Panc1 (cell line): ENCODE measurements around the gene C11orf87. TPM values are rescaled to one million over a fixed set of nuclear protein-coding genes. Genes with fewer than 3 reads are reported as not detected.

Source experiments
- ATAC-seq: fragments of 200-7000 bp; cut with Tn5 transposase; 2 replicates; pipeline ENCODE4 v1.9.1; 2020; ENCODE audit warnings: mild to moderate bottlenecking, moderate library complexity
- BruUV-seq: library from RNA; stranded (reverse); fragments of 400-500 nt; replicated peaks from 2 replicates; lab custom pipeline; 2021; lab: Mats Ljungman, UMichigan
- CTCF ChIA-PET: fragments of 300-600 bp; sonication (Branson Sonifier 250); formaldehyde crosslinking; loops from one replicate; lab custom pipeline; 2022; ENCODE audit warnings: antibody characterized with exemption; lab: Charles Lee
- POLR2A ChIA-PET: fragments of 300-600 bp; sonication (Branson Sonifier 250); formaldehyde crosslinking; loops from one replicate; lab custom pipeline; 2022; ENCODE audit warnings: antibody characterized with exemption; lab: Charles Lee
- DNase-seq: peaks from one replicate; pipeline ENCODE4 v3.0.0-alpha.2; 2010; ENCODE audit warnings: low read depth, low spot score
- H3K27ac ChIP-seq: 2 replicates; pipeline ENCODE4 v1.5.1; 2011; ENCODE audit warnings: mild to moderate bottlenecking, low read length, inconsistent platforms
- H3K27me3 ChIP-seq: fragments of 200-500 bp; sonication (Bioruptor generic); 2 replicates; pipeline ENCODE4 v1.6.0; 2014; ENCODE audit warnings: low read length, inconsistent platforms; ENCODE audit not compliant: control insufficient read depth, insufficient read depth
- H3K36me3 ChIP-seq: fragments of 200-500 bp; sonication (Bioruptor generic); 2 replicates; pipeline ENCODE4 v1.5.1; 2014; ENCODE audit warnings: inconsistent platforms, mild to moderate bottlenecking, low read length, moderate library complexity; ENCODE audit not compliant: control insufficient read depth, insufficient read depth
- H3K4me1 ChIP-seq: 2 replicates; pipeline ENCODE4 v1.5.1; 2011; ENCODE audit warnings: inconsistent platforms, mild to moderate bottlenecking, low read length, moderate library complexity; ENCODE audit not compliant: control insufficient read depth, insufficient read depth
- H3K4me3 ChIP-seq, 2 experiments: 2 replicates each; pipeline ENCODE4 v1.5.1; 2011 to 2012; ENCODE audit warnings: low read depth in 2 of 2, low read length in 2 of 2, mild to moderate bottlenecking in 2 of 2, inconsistent platforms in 1 of 2, moderate library complexity in 1 of 2
- H3K9me3 ChIP-seq: fragments of 200-500 bp; sonication (Bioruptor generic); 2 replicates; pipeline ENCODE4 v1.5.1; 2014; ENCODE audit warnings: low read depth, mild to moderate bottlenecking, inconsistent platforms, low read length, moderate library complexity; ENCODE audit not compliant: control insufficient read depth, insufficient read depth
- CTCF ChIP-seq: fragments of 450-650 bp; IDR thresholded peaks from 2 replicates; pipeline ENCODE4 v1.5.1; 2017; ENCODE audit warnings: mild to moderate bottlenecking
- POLR2AphosphoS5 ChIP-seq: IDR thresholded peaks from 2 replicates; pipeline ENCODE4 v1.6.1; 2012; ENCODE audit warnings: mild to moderate bottlenecking, low read depth, low read length, moderate library complexity
- REST ChIP-seq, 2 experiments: IDR thresholded peaks; 2 replicates each; pipeline ENCODE4 v1.6.1; 2011 to 2012; ENCODE audit warnings: low read depth in 2 of 2, control low read depth in 1 of 2, low read length in 1 of 2, mild to moderate bottlenecking in 1 of 2, moderate library complexity in 1 of 2; ENCODE audit not compliant: insufficient read depth in 1 of 2
- SIN3A ChIP-seq: IDR thresholded peaks from 2 replicates; pipeline ENCODE4 v1.6.1; 2012; ENCODE audit warnings: low read depth, mild to moderate bottlenecking, low read length, moderate library complexity, borderline replicate concordance; ENCODE audit not compliant: insufficient read depth
- TCF7L2 ChIP-seq: IDR thresholded peaks from 2 replicates; pipeline ENCODE4 v1.6.1; 2011; ENCODE audit warnings: mild to moderate bottlenecking, low read depth, low read length, inconsistent platforms
- in situ Hi-C: cut with HindIII; loops from 2 replicates; pipeline ENCODE4 v1.10.0; 2016; ENCODE audit warnings: low sequenced_read_pairs, low pct_unique_long_range_greater_than_20kb
- intact Hi-C: fragments of 100-400 bp; cut with micrococcal nuclease; formaldehyde crosslinking; loops from one replicate; pipeline ENCODE4 v1.10.0; 2022; ENCODE audit not compliant: unreplicated experiment
- total RNA-seq: library from RNA; stranded (reverse); gene quantifications from one replicate; pipeline ENCODE4 v1.2.1, GENCODE V29; 2021; ENCODE audit not compliant: unreplicated experiment

The C11orf87 gene
- total RNA-seq, 1 experiment from 2014 or later, result not detected

GRCh38 chr11:109374441-109374840, 47.5 kb upstream of the C11orf87 start:
- DNase-seq, result no peak
- CTCF ChIA-PET, result no interaction called here
- in situ Hi-C loops (no loop called here), intact Hi-C loops (no loop called here)
- H3K4me1 ChIP-seq, result no peaks in the 10 kb centered on the region
- no peak for TF ChIP-seq TCF7L2
- no peak for TF ChIP-seq REST (IDR thresholded peaks at IDR 0.05; ENCODE audit: insufficient read depth in 1 of 2, low read depth in 2 of 2, low read length in 1 of 2)
- no peak for TF ChIP-seq SIN3A
- no peak for TF ChIP-seq CTCF
- no peak for TF ChIP-seq POLR2AphosphoS5
- no TSS peak for BruUV-seq
- no peaks in the 10 kb centered on the region for H3K9me3 ChIP-seq
- POLR2A ChIA-PET, result no interaction called here
- ATAC-seq, result no peak
- no peak overlapping the region for H3K4me3 ChIP-seq
- H3K27ac ChIP-seq, result no peak overlapping the region
- H3K27me3 ChIP-seq, result no peaks in the 10 kb centered on the region
- no peaks in the 10 kb centered on the region for H3K36me3 ChIP-seq

- DNase-seq (no peak), ATAC-seq (no peak)
- ChIA-PET POLR2A (no interaction called here), CTCF (no interaction called here)
- no peaks in the 10 kb centered on the region for H3K4me1 ChIP-seq
- in situ Hi-C loops (no loop called here), intact Hi-C loops (no loop called here)
- H3K27ac ChIP-seq, result no peak overlapping the region
- no TSS peak for BruUV-seq
- H3K27me3 ChIP-seq, result no peaks in the 10 kb centered on the region
- no peak for TF ChIP-seq TCF7L2
- no peak for TF ChIP-seq CTCF
- TF ChIP-seq REST (IDR thresholded peaks at IDR 0.05; ENCODE audit: insufficient read depth in 1 of 2, low read depth in 2 of 2, low read length in 1 of 2), result no peak
- TF ChIP-seq POLR2AphosphoS5, result no peak
- TF ChIP-seq SIN3A, result no peak
- no peak overlapping the region for H3K4me3 ChIP-seq
- no peaks in the 10 kb centered on the region for H3K36me3 ChIP-seq
- H3K9me3 ChIP-seq, result no peaks in the 10 kb centered on the region
Observed at GRCh38 chr11:109377039-109377742, 44.8 kb upstream of the C11orf87 start.
